Suppressor macrophage treated with lipopolysaccharide for 1 hour (primary cell): ENCODE data around the gene PROK1.

Experiments used
- DNase-seq, 3 donors: peaks; one replicate each; pipeline ENCODE4 v3.0.0-alpha.2; 2020 to 2022

PROK1 gene

GRCh38 chr1:110466646-110467280 is 15.8 kb downstream of the PROK1 start:
- no peak for DNase-seq

- DNase-seq = no peak
Observed at GRCh38 chr1:110471131-110471530, 20.2 kb downstream of the PROK1 start.

- DNase-seq = no peak
Observed at GRCh38 chr1:110472546-110472945, 21.6 kb downstream of the PROK1 start.

GRCh38 chr1:110474444-110474843 is 23.5 kb downstream of the PROK1 start:
- no peak for DNase-seq

GRCh38 chr1:110475362-110476027 is 24.5 kb downstream of the PROK1 start:
- DNase-seq = no peak

- DNase-seq = no peak
Observed at GRCh38 chr1:110476028-110476765, 25.2 kb downstream of the PROK1 start.

GRCh38 chr1:110477041-110477440 is 26.1 kb downstream of the PROK1 start:
- DNase-seq = peak; percentile 46 to 68 (median 66)

GRCh38 chr1:110477445-110477957 is 26.6 kb downstream of the PROK1 start:
- peak in 2 of 3 donors; percentile 31 to 42 for DNase-seq

GRCh38 chr1:110477967-110478640 is 27.2 kb downstream of the PROK1 start:
- no peak for DNase-seq

- no peak for DNase-seq
Observed at GRCh38 chr1:110478886-110479285, 27.9 kb downstream of the PROK1 start.

- DNase-seq = no peak
Observed at GRCh38 chr1:110480356-110481096, 29.6 kb downstream of the PROK1 start.

GRCh38 chr1:110481968-110482623 is 31.1 kb downstream of the PROK1 start:
- DNase-seq = no peak

GRCh38 chr1:110482662-110483307 is 31.8 kb downstream of the PROK1 start:
- DNase-seq = peak; percentile 44 to 59 (median 49)

- no peak for DNase-seq
Observed at GRCh38 chr1:110483308-110483685, 32.3 kb downstream of the PROK1 start.

GRCh38 chr1:110484801-110485200 is 33.9 kb downstream of the PROK1 start:
- no peak for DNase-seq

GRCh38 chr1:110485725-110486124 is 34.8 kb downstream of the PROK1 start:
- DNase-seq = no peak

GRCh38 chr1:110487726-110488125 is 36.8 kb downstream of the PROK1 start:
- no peak for DNase-seq

- DNase-seq = no peak
Observed at GRCh38 chr1:110488161-110488560, 37.2 kb downstream of the PROK1 start.

GRCh38 chr1:110488867-110489266 is 37.9 kb downstream of the PROK1 start:
- no peak for DNase-seq

- no peak for DNase-seq
Observed at GRCh38 chr1:110489406-110489805, 38.5 kb downstream of the PROK1 start.

GRCh38 chr1:110489973-110490542 is 39.1 kb downstream of the PROK1 start:
- DNase-seq = no peak
